HG03045 (cell line): ENCODE data around the gene UBE2V1.
"Not testable (repeated sequence)": the region's sequence is repeated elsewhere in the genome, so short reads cannot be mapped to it uniquely, and the experiment has no call there.

Experiments
- ATAC-seq: cut with Tn5 transposase; IDR thresholded peaks from one replicate; pipeline ENCODE4 v1.9.1; 2021; ENCODE audit warnings: mild to moderate bottlenecking, moderate library complexity; ENCODE audit not compliant: unreplicated experiment

UBE2V1 gene

DNA sequence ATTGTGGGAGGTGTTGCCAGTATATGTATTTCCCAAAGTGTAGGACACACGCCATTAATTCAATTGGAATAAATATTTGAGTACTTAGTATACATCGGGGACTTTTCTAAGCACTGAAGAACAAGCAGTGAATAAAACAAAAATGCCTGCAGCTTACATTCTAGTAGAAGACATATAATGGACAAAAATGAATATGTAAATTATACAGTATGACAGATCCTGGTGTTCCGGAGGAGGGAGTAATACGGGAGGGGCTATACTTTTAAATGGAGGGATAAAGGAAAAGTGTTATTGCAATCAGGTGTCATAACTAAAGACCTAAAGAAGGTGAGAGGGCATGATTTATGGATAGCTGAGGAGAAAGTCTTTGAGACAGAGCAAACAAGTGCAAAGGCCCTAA, 15.1 kb downstream of the UBE2V1 start:
- no peak for ATAC-seq

DNA sequence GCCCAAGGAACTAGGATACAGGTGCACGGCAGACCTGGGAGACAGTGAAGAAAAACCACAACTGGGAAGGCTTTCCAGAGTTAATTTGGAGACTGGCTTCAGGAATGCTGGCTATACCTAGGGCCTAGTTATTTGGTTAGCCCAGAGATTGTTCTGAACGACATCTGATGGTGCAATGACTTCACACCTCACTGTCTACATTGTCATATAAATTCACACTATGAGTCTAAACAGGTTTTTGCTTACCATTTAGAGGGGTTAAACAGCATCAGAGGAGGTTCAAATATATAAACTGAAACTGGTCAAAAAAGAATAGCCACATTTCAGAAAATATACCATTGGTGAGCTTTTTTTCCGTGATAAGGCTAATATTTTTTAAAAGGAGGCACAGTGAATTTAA, 16.7 kb downstream of the UBE2V1 start:
- ATAC-seq = no peak

DNA sequence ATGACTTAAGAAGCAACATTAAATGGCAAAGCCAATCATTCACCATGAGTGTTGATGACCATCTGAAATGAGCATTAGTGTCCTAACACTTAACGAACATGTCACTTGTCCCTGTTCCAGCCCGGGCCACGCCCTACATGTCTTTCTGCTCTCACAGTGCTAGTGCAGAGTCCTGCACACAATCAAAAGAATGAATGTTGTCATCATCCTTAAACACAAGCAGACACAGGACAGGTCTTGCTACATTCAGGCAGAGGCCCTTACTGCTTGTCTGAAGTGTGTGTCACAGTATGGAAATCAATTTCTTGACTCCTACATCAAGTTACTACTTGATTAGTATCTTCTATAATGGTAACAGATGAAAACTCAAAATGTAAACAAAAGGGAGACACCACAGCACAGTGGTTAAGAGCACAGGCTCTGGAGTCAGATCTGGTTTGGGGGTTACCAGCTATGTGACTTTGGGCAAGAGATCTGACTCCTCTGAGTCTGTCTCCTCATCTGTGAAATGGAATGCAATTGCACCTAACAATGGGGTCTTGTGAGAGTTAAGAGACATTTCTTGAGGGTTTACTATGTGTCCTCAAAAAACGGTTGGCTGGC, 17.4 kb downstream of the UBE2V1 start:
- no peak for ATAC-seq

GRCh38 chr20:50094522-50094921, 18.4 kb downstream of the UBE2V1 start:
- ATAC-seq = no peak

DNA sequence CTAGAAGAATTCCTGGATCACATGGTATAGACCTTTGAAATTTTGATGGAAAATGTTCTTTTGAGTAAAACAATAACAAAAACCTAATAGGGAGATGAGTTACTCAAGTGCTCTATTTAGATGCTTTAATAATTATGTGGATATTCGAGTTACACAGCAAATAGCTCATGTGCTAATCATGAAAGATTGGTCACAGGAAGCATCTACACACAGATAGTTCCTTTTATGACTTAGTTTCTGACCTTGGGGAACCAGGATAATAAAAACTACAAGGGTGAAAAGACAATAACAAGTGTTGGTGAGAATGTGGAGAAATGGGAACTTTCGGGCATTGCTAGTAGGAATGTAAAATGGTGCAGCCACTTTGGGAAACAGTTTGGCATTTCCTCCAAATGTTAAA, 19.7 kb downstream of the UBE2V1 start:
- no peak for ATAC-seq

DNA sequence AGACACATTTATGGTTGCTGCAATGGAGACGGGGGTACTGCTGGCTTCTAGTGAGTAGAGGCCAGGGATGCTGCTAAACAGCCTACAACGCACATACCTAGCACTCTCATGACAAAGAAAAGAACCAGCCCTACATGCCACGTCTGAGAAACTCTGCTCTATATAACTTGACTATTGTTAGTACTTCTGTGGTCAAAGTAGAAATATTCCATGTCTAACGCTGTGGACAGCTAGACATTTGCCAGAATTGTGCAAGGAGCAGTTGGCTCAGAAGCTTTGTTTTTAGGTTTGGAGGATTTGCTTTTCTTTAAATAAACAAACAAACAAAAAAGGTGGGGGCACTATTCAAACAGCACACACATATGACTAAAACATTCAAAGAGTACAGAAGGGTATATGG, 20.5 kb downstream of the UBE2V1 start:
- no peak for ATAC-seq

- ATAC-seq = no peak
Measured at GRCh38 chr20:50089787-50090177, 23.2 kb downstream of the UBE2V1 start.

- ATAC-seq = no peak
Measured at GRCh38 chr20:50089140-50089786, 23.7 kb downstream of the UBE2V1 start.

- ATAC-seq = no peak
Measured at GRCh38 chr20:50088022-50088421, 24.9 kb downstream of the UBE2V1 start.

DNA sequence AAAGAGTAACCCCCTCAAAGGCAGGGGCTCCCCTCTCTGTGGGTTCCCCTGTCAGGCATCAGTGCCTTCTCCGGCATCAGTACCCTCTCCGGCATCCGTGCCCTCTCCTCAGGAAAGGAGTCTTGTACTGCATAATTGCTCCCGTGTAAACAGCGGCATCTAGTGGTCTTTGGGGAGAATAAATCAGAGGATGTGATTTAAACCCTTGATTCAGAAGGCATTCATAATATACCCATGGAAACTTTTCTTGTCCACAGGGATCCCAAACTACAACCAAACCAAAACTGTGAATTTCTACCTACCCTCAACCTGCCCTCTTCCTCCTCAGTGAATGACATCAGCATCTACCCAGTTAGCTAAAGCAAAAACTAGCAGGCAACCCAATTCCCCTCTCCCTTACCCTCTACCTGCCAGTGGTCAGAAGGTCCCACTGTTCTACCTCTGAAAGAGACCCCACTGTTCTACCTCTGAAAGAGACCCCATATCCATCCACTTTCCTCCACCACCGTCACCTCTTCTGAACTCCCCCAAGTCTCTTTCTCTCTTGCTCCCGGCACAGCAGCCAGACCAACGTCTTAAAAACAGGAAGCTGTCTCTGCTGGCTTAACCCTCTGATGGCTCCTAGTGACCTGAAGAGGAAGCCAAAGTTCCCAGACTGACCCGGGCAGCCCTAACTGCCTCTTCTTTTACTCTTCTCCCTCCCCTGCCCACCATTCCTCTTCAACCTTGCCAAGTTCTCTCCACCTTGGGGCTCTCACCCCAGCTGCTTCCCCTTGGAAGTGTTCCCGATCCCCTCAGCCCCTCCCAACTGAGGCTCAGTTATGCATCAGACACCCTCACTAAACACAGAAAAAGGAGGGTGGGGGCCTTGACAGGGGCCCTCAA, 27.2 kb downstream of the UBE2V1 start:
- no peak for ATAC-seq

- no peak for ATAC-seq
Measured at GRCh38 chr20:50085146-50085480, 27.8 kb downstream of the UBE2V1 start.

GRCh38 chr20:50083034-50083433, 29.9 kb downstream of the UBE2V1 start:
- ATAC-seq = no peak

GRCh38 chr20:50082056-50082455, 30.9 kb downstream of the UBE2V1 start:
- ATAC-seq = not testable (repeated sequence)

DNA sequence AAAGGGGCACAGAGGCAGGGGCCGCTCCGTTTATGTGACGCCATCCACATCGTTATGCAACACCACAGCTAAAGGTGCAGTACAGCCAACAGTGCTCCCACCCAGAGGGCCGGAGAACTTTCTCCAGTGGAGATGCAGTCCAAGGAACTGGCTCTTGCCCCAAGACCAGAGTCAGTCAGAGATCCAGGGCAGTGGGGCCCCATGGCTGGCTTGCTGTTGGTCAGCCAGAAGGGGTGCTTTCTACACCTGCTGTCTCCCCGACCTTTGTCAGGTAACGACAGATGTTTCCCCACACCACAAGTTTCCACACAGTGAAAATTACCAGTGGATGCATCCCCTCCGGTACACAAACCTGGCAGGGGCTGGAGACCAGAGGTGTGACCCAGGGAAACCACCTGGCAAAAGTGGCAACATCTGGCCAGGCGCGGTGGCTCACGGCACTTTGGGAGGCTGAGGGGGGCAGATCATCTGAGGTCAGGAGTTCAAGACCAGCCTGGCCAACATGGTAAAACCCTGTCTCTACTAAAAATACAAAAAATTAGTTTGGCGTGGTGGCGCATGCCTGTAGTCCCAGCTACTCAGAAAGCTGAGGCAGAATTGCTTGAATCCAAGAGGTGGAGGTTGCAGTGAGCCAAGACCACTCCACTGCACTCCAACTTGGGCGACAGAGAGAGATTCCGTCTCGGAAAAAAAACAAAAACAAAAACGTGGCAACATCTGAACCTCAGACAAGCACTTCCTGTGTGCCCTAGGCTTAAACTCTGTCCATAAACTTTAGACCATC, 34.9 kb downstream of the UBE2V1 start:
- no peak for ATAC-seq

DNA sequence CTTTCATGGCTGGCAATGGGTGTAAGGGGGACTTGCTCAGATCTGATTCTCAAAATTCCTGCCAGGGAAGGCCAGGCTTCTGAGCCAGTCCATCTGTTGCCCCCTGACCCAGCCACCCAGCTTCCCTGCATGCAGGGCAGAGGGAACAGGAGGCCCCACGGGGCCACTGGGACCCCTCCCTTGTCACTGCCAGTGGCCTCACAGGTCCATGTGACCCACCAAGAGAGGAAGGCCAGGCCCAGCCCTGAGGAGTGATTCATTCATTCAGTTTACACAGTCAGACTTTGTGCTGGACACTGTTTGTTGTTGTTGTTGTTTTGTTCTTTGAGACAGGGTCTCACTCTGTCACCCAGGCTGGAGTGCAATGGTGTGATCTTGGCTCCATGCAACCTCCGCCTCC, 39.5 kb downstream of the UBE2V1 start:
- ATAC-seq = no peak

DNA sequence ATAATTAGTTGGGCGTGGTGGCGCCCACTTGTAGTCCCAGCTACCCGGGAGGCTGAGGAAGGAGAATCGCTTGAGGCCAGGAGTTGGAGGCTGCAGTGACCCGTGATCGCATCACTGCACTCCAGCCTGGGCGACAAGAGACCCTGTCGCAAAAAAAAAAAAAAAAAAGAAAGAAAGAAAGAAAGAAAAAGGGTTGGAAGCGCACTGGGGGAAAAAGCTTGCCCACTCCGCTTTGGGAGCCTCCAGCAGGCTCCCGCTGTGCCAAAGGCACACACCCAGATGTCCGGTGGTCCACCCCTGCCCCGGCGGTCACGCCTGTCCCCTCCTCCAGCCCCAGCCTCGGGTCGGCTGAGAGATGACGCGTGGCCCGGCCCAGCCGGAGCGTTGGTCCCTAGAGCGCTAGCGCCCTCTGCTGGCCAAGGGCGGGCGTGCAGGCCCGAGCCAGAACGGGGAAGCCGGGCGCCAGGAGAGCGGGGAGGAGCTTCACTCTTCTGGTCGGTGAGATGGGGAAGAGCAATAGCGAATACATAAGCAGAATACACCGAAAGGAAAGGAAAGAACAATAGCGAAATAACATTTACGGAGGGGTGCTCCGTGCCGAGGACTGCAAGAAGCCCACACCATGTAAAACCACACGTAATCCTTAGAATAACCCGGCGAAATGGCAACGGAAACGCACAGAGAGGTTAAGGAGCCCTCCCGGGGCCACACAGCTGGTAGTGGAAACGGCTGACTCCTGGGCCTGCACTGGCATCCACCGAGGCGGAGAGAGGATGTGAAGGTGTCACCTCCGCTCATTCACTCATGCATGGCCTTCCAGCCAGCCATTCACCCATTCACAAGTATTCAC, 41.7 kb downstream of the UBE2V1 start:
- peak; percentile 86 for ATAC-seq

- ATAC-seq = no peak
Measured at GRCh38 chr20:50070361-50070760, 42.6 kb downstream of the UBE2V1 start.

DNA sequence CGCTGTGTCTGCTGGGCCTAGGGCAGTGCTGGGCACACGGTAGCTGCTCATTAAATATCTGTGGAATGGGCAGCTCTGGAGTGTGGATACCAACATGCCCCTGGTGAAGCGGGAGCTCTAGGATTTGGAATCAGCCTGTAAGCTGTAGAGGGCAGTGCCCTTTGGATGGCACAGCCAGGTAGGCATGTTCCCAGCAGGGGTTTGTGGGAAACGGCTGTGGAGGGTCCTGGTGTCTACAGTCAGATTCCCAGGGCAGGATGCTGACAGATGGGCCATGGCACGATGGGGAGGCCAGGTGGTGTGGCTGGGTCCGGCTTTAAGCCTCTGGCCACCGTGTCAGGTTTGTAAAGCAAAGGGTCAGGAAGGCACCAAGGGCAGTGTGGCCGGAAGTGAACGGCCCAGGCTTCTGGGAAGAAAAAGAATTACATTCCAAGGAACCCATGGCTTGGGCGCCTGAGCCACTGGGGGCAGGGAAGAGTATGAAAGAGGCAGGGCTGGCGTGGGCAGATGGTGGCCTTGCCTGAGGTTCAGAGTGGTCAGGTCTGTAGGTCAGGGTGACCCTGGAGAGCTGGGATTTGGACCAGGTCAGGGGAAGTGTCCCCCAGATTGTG, 44.8 kb downstream of the UBE2V1 start:
- no peak for ATAC-seq

GRCh38 chr20:50067461-50067860, 45.5 kb downstream of the UBE2V1 start:
- no peak for ATAC-seq

DNA sequence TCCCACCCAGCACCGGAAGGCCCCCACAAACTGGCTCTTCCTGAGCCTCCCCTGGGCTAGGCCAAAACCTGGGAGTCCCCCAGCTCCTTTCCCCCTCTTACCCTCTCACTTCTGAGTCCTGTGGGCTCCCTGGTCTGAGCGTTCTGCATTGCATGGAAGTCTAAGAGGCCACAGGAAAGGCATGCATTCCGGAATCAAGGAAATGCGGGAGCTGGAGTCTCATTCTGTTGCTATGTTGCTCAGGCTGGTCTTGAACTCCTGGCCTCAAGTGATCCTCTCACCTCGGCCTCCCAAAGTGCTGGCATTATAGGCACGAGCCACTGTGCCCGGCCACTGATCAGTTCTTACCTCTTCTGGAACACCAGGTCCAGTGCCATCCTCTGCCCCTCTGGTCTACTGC, 45.9 kb downstream of the UBE2V1 start:
- ATAC-seq = no peak
